Chondrocyte (in vitro differentiated cells): ENCODE measurements around the gene ADAMTSL1. TPM values are rescaled to one million over a fixed set of nuclear protein-coding genes. Genes with fewer than 3 reads are reported as not detected.

ENCODE experiments used
- DNase-seq: peaks from one replicate; pipeline ENCODE4 v3.0.0; 2021; ENCODE audit warnings: mixed read lengths, low spot score
- H3K27ac Mint-ChIP-seq: one replicate; pipeline ENCODE4 v1.8.0; 2021; ENCODE audit warnings: mild to moderate bottlenecking, moderate library complexity, mixed read lengths; ENCODE audit not compliant: unreplicated experiment
- H3K27me3 Mint-ChIP-seq: 2 replicates; pipeline ENCODE4 v1.8.0; 2021; ENCODE audit warnings: low read depth, mixed read lengths
- H3K36me3 Mint-ChIP-seq: 2 replicates; pipeline ENCODE4 v1.8.0; 2021; ENCODE audit warnings: low read depth, mixed read lengths
- H3K4me1 Mint-ChIP-seq: 2 replicates; pipeline ENCODE4 v1.8.0; 2021; ENCODE audit warnings: low read depth, mild to moderate bottlenecking, mixed read lengths
- H3K4me3 Mint-ChIP-seq: one replicate; pipeline ENCODE4 v1.8.0; 2021; ENCODE audit warnings: mild to moderate bottlenecking, moderate library complexity, mixed read lengths; ENCODE audit not compliant: unreplicated experiment
- H3K9me3 Mint-ChIP-seq: 2 replicates; pipeline ENCODE4 v1.8.0; 2021; ENCODE audit warnings: low read depth, mixed read lengths
- total RNA-seq: library from RNA; stranded (reverse); gene quantifications from 3 replicates; pipeline ENCODE4 v1.2.1, GENCODE V29; 2021
- TF ChIP-seq, protein P1 (sequence below): fragments of 200-600 bp; sonication (generic); IDR thresholded peaks from 2 replicates; pipeline ENCODE4 v1.5.0; 2021; ENCODE audit warnings: antibody characterized with exemption, mild to moderate bottlenecking, moderate library complexity

The ADAMTSL1 gene
- total RNA-seq, 1 donor from 2014 or later = 1.0 TPM

DNA sequence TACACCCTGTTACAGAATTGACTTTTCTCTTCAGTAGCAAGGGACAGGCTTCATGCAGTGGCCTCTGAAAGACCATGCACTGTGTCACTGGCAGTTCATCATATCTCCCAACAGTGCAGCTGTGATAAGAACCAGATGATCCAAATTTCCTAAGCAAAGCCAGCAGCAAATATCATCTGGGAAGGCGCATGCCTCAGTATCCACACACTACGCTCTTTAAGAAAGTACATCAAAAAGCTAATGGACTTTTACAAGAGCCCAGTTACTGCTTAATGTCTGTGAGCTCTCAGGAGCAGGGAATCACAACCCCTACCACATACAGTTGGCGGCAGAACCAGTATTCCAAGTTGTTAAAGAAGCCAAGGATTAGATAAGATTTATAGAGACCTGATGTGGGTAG lies 25.1 kb downstream of the ADAMTSL1 start:
- Mint-ChIP-seq H3K27me3 (no peaks in the 10 kb centered on the region), H3K36me3 (no peaks in the 10 kb centered on the region), H3K9me3 (no peaks in the 10 kb centered on the region), H3K4me1 (peaks cover 5% of the 10 kb centered on the region), H3K4me3 (no peak overlapping the region), H3K27ac (no peak overlapping the region)
- TF ChIP-seq, protein P1, sequence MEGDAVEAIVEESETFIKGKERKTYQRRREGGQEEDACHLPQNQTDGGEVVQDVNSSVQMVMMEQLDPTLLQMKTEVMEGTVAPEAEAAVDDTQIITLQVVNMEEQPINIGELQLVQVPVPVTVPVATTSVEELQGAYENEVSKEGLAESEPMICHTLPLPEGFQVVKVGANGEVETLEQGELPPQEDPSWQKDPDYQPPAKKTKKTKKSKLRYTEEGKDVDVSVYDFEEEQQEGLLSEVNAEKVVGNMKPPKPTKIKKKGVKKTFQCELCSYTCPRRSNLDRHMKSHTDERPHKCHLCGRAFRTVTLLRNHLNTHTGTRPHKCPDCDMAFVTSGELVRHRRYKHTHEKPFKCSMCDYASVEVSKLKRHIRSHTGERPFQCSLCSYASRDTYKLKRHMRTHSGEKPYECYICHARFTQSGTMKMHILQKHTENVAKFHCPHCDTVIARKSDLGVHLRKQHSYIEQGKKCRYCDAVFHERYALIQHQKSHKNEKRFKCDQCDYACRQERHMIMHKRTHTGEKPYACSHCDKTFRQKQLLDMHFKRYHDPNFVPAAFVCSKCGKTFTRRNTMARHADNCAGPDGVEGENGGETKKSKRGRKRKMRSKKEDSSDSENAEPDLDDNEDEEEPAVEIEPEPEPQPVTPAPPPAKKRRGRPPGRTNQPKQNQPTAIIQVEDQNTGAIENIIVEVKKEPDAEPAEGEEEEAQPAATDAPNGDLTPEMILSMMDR = no peak
- no peak for DNase-seq

DNA sequence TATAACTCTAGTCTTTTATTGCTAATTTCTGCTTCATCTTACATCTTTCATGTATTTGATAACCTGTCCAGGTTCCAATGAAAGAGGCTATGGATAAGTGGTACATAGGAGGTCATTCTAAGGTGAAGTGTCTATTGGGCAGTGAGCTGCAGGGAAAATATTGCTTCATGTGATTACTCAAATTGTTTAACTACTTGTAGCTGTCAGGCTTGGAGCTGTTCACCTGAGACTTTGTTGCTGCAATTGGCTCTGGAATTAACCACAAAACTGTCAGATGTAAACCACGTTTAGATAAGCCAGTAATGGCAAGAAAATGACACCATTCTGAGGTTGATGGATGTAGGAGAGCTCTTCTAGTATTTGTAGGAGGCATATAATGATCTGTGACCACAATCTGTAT lies 26.0 kb downstream of the ADAMTSL1 start:
- H3K4me1 Mint-ChIP-seq = peaks cover 2% of the 10 kb centered on the region
- TF ChIP-seq, protein P1 = no peak
- H3K27me3 Mint-ChIP-seq = no peaks in the 10 kb centered on the region
- DNase-seq = no peak
- H3K27ac Mint-ChIP-seq = no peak overlapping the region
- no peak overlapping the region for H3K4me3 Mint-ChIP-seq
- H3K9me3 Mint-ChIP-seq = no peaks in the 10 kb centered on the region
- no peaks in the 10 kb centered on the region for H3K36me3 Mint-ChIP-seq

DNA sequence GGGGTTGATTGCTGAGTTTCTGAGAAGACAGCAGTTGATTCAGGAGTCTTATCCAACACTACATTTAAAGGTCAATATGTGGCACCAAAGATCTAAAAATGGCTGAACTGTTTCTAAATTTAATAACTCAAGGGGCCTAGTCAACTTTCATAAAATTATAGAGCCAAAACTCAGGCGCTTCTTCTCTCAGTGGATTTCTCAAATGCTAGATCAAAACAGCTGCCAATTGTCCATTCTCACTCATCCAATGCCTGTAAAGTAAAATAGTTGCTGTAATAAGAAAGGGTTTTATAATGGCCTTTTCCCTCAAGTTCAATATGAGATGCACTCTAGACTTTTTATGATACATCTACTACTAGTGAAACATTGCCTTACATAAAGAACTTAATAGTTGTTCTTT lies 26.5 kb downstream of the ADAMTSL1 start:
- no peak overlapping the region for H3K4me3 Mint-ChIP-seq
- no peaks in the 10 kb centered on the region for H3K27me3 Mint-ChIP-seq
- no peak overlapping the region for H3K27ac Mint-ChIP-seq
- H3K36me3 Mint-ChIP-seq = no peaks in the 10 kb centered on the region
- TF ChIP-seq, protein P1 = no peak
- H3K9me3 Mint-ChIP-seq = no peaks in the 10 kb centered on the region
- H3K4me1 Mint-ChIP-seq = peaks cover 5% of the 10 kb centered on the region
- no peak for DNase-seq

DNA sequence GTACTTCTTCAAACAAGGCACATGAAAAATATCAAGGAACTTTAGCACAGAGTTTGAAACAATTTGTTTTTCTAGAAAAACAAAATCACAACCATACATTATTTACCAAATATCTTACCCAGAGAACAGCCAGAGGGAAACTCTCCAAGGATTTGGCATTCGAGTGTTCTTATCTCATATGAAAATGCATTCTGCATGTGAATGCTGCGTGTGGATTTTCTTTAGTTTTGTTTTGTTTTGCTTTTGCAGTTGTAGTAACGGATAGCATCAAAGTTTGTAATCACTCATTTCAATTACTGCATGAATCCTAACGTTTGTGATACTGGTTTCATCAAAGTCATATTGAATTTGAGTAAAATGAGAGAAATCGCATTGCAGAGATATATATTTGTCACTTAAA lies 28.0 kb downstream of the ADAMTSL1 start:
- TF ChIP-seq, protein P1 = no peak
- Mint-ChIP-seq H3K36me3 (no peaks in the 10 kb centered on the region), H3K4me1 (peaks cover 13% of the 10 kb centered on the region), H3K9me3 (no peaks in the 10 kb centered on the region), H3K27ac (no peak overlapping the region), H3K4me3 (no peak overlapping the region), H3K27me3 (no peaks in the 10 kb centered on the region)
- DNase-seq = no peak

DNA sequence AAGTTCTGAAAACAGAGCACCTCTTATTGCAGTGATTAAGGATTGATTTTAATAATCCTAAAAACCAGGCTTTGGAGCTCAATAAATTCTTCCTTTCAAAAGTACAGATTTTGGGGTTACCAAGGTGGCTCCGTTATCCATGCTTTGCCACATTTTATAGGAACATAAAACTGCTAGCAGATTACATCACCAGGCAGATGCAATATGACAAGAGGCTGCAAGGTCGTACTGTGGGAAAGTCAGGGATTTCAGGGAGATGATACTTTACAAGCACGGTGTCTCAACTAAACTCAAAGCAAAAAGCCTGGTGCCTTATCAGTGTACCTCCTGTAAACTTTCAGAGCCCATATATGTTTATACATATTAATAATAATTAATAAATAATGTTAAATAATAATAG lies 28.6 kb downstream of the ADAMTSL1 start:
- TF ChIP-seq, protein P1 = no peak
- H3K27me3 Mint-ChIP-seq = no peaks in the 10 kb centered on the region
- no peak overlapping the region for H3K27ac Mint-ChIP-seq
- H3K4me1 Mint-ChIP-seq = peaks cover 13% of the 10 kb centered on the region
- no peaks in the 10 kb centered on the region for H3K9me3 Mint-ChIP-seq
- no peak for DNase-seq
- H3K36me3 Mint-ChIP-seq = no peaks in the 10 kb centered on the region
- H3K4me3 Mint-ChIP-seq = no peak overlapping the region
